ENCODE results near the gene PNMA1. TPM values are rescaled to one million over a fixed set of nuclear protein-coding genes. Genes with fewer than 3 reads are reported as not detected.
A peak's percentile ranks its signal among the peaks of the same experiment; 100 is the strongest.

Gene PNMA1, protein sequence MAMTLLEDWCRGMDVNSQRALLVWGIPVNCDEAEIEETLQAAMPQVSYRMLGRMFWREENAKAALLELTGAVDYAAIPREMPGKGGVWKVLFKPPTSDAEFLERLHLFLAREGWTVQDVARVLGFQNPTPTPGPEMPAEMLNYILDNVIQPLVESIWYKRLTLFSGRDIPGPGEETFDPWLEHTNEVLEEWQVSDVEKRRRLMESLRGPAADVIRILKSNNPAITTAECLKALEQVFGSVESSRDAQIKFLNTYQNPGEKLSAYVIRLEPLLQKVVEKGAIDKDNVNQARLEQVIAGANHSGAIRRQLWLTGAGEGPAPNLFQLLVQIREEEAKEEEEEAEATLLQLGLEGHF
- 42.4 TPM for polyA plus RNA-seq (2013, experiment 1 of 2)
- polyA plus RNA-seq (2013, experiment 2 of 2), result 43.4 TPM

GRCh38 chr14:73713803-73714655 is at the start of gene PNMA1:
PNMA1 (minus strand) TSS chr14:73714384; CDS start chr14:73713639, 745 bp downstream.
- H3K9me3 ChIP-seq (ENCODE audit: insufficient read depth, low read depth, low read length), result no peaks in the 10 kb centered on the region
- H3K36me3 ChIP-seq (ENCODE audit: insufficient read depth, low read length), result no peaks in the 10 kb centered on the region
- peak within 1 kb of the TSS; percentile 92 for H3K9ac ChIP-seq (ENCODE audit: low read depth, low read length)
- peak within 1 kb of the TSS; percentile 75 for H3K4me3 ChIP-seq (ENCODE audit: low read length)
- peaks cover 27% of the 10 kb centered on the region; the same call in 1 of the 2 replicates for H3K4me1 ChIP-seq (ENCODE audit: insufficient read depth, low read length)
- peaks cover 16% of the 10 kb centered on the region; the same call in 1 of the 2 replicates for H3K27me3 ChIP-seq (ENCODE audit: insufficient read depth, low read length)
- H3K27ac ChIP-seq (ENCODE audit: low read depth, low read length), result peak within 1 kb of the TSS; percentile 88
- WGBS, result under 1% methylated on average over 112 of the region's 113 CpGs

- no peak overlapping the region for H3K9ac ChIP-seq (ENCODE audit: low read depth, low read length)
- no peaks in the 10 kb centered on the region for H3K36me3 ChIP-seq (ENCODE audit: insufficient read depth, low read length)
- H3K27ac ChIP-seq (ENCODE audit: low read depth, low read length), result no peak overlapping the region
- 50% methylated on average over 2 of the region's 3 CpGs for WGBS
- H3K4me1 ChIP-seq (ENCODE audit: insufficient read depth, low read length), result peaks cover 9% of the 10 kb centered on the region; the same call in 1 of the 2 replicates
- no peak overlapping the region for H3K4me3 ChIP-seq (ENCODE audit: low read length)
- H3K9me3 ChIP-seq (ENCODE audit: insufficient read depth, low read depth, low read length), result no peaks in the 10 kb centered on the region
- peaks cover 35% of the 10 kb centered on the region for H3K27me3 ChIP-seq (ENCODE audit: insufficient read depth, low read length)
Measured at GRCh38 chr14:73763396-73763795, 49.2 kb upstream of the PNMA1 start.

DNA sequence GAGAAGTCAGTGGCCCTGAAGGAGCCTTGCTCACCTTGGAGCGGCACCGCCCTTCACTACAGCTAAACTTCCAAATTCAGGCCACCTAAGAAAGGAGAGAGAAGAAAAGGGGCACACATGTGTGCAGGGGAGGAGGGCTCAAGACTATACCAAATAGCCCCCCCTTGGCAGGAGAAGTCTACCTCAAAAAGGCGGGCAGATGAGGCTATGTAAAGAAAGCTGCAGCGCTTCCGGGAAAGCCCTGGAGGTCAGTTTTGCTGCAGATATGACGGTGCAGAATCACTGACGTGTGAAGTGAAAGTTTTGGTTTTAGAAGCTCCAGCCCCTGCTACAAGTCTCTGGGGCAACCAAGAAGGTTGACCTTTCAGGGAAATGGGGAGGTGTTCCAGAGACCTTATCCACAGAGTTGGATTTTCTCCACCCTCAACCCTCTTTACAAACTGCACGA is 48.2 kb upstream of the PNMA1 start:
- Histone ChIP-seq H3K9me3 (ENCODE audit: insufficient read depth, low read depth, low read length) (no peaks in the 10 kb centered on the region), H3K9ac (ENCODE audit: low read depth, low read length) (no peak overlapping the region), H3K4me3 (ENCODE audit: low read length) (no peak overlapping the region), H3K36me3 (ENCODE audit: insufficient read depth, low read length) (no peaks in the 10 kb centered on the region), H3K4me1 (ENCODE audit: insufficient read depth, low read length) (peaks cover 15% of the 10 kb centered on the region; the same call in 1 of the 2 replicates), H3K27ac (ENCODE audit: low read depth, low read length) (no peak overlapping the region), H3K27me3 (ENCODE audit: insufficient read depth, low read length) (peaks cover 35% of the 10 kb centered on the region)
- 82% methylated on average over 6 of the region's 8 CpGs for WGBS

DNA sequence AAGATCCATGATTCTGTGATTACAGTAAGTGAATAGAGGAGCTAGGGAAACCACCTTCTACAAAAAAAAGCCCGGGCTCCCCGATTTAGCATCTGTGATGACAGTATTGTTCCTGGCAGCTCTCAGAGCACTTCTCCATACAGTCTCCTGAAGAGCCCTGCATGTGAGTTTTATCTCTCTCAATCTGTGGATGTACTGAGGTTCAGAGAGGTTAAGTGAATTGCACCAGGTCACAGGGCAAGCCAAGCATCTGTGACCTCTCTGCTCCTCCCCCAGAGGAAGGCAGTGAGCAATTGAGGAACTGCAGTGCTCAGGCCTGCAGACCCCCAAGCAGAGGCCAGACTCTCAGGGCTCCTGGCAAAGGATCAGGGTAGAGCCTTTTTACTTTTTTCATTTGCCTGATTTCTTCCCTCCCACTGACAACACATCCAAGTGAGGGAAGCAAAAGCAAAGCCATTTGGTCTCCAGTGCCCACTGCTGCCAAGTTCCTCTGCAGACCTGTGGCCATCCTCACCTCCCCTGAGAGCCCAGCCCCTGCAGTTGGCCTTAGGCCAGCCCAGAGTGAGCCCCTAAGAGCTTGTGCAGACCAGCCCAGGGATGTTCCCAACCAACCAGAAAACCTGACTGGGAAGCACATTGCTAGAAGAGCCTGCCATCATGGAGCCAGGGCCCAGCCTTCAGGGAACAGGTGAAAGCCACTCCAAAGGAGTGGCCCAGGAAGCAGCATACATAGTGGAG is 47.6 kb upstream of the PNMA1 start:
- no peaks in the 10 kb centered on the region for H3K36me3 ChIP-seq (ENCODE audit: insufficient read depth, low read length)
- peaks cover 35% of the 10 kb centered on the region for H3K27me3 ChIP-seq (ENCODE audit: insufficient read depth, low read length)
- no peaks in the 10 kb centered on the region for H3K9me3 ChIP-seq (ENCODE audit: insufficient read depth, low read depth, low read length)
- WGBS, result 69% methylated on average over 2 of the region's 2 CpGs
- H3K27ac ChIP-seq (ENCODE audit: low read depth, low read length), result no peak overlapping the region
- H3K4me1 ChIP-seq (ENCODE audit: insufficient read depth, low read length), result peaks cover 15% of the 10 kb centered on the region; the same call in 1 of the 2 replicates
- no peak overlapping the region for H3K9ac ChIP-seq (ENCODE audit: low read depth, low read length)
- no peak overlapping the region for H3K4me3 ChIP-seq (ENCODE audit: low read length)

GRCh38 chr14:73760598-73761586 is 46.7 kb upstream of the PNMA1 start:
- Histone ChIP-seq H3K4me3 (ENCODE audit: low read length) (peak overlapping the region; percentile 78), H3K27me3 (ENCODE audit: insufficient read depth, low read length) (peaks cover 35% of the 10 kb centered on the region), H3K36me3 (ENCODE audit: insufficient read depth, low read length) (no peaks in the 10 kb centered on the region), H3K9ac (ENCODE audit: low read depth, low read length) (peak overlapping the region; percentile 74), H3K9me3 (ENCODE audit: insufficient read depth, low read depth, low read length) (no peaks in the 10 kb centered on the region), H3K27ac (ENCODE audit: low read depth, low read length) (peak overlapping the region; percentile 90), H3K4me1 (ENCODE audit: insufficient read depth, low read length) (peaks cover 22% of the 10 kb centered on the region; the same call in 1 of the 2 replicates)
- 48% methylated on average over 13 of the region's 13 CpGs for WGBS

GRCh38 chr14:73759714-73760597 is 45.8 kb upstream of the PNMA1 start:
- under 1% methylated on average over 93 of the region's 93 CpGs for WGBS
- Histone ChIP-seq H3K9me3 (ENCODE audit: insufficient read depth, low read depth, low read length) (no peaks in the 10 kb centered on the region), H3K36me3 (ENCODE audit: insufficient read depth, low read length) (no peaks in the 10 kb centered on the region), H3K27me3 (ENCODE audit: insufficient read depth, low read length) (peaks cover 35% of the 10 kb centered on the region), H3K4me3 (ENCODE audit: low read length) (peak overlapping the region; percentile 78), H3K4me1 (ENCODE audit: insufficient read depth, low read length) (peaks cover 30% of the 10 kb centered on the region), H3K27ac (ENCODE audit: low read depth, low read length) (peak overlapping the region; percentile 90), H3K9ac (ENCODE audit: low read depth, low read length) (peak overlapping the region; percentile 79)

DNA sequence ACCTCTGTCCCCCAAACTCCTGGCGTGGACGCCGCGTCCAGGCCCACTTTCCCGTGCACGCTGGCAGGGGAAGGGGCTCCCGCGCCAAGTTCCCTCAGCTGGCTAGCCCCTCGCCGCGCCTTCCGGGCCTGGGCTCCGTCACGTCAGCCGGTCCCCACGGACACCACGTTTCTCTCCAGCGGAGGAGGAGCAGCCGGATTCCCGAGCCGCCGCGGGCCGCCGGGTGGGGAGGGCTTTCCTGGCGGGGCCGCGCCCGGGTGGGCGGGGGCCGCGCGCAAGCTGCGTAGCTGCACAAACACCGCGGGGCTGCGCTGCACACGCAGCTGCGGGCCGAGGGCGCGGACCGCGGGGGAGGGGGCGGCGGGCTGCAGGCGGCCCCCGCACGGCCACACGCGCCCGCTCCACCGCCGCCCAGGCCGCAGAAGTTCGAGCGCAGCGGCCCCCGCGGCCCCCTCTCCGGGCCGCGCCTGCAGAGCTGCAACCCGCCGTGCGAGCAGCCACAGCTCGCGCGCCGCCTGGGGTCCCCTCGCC is 45.1 kb upstream of the PNMA1 start:
- H3K27ac ChIP-seq (ENCODE audit: low read depth, low read length), result peak overlapping the region; percentile 90; the same call in 1 of the 2 replicates
- H3K4me1 ChIP-seq (ENCODE audit: insufficient read depth, low read length), result peaks cover 30% of the 10 kb centered on the region
- no peaks in the 10 kb centered on the region for H3K36me3 ChIP-seq (ENCODE audit: insufficient read depth, low read length)
- WGBS, result under 1% methylated on average over 71 of the region's 71 CpGs
- H3K27me3 ChIP-seq (ENCODE audit: insufficient read depth, low read length), result peaks cover 35% of the 10 kb centered on the region
- peak overlapping the region; percentile 79; the same call in 1 of the 2 replicates for H3K9ac ChIP-seq (ENCODE audit: low read depth, low read length)
- H3K9me3 ChIP-seq (ENCODE audit: insufficient read depth, low read depth, low read length), result no peaks in the 10 kb centered on the region
- peak overlapping the region; percentile 78 for H3K4me3 ChIP-seq (ENCODE audit: low read length)

- Histone ChIP-seq H3K9ac (ENCODE audit: low read depth, low read length) (peak overlapping the region; percentile 79; the same call in 1 of the 2 replicates), H3K9me3 (ENCODE audit: insufficient read depth, low read depth, low read length) (no peaks in the 10 kb centered on the region), H3K27ac (ENCODE audit: low read depth, low read length) (no peak overlapping the region), H3K4me1 (ENCODE audit: insufficient read depth, low read length) (peaks cover 32% of the 10 kb centered on the region), H3K4me3 (ENCODE audit: low read length) (peak overlapping the region; percentile 78), H3K36me3 (ENCODE audit: insufficient read depth, low read length) (no peaks in the 10 kb centered on the region), H3K27me3 (ENCODE audit: insufficient read depth, low read length) (peaks cover 33% of the 10 kb centered on the region)
- WGBS, result 2% methylated on average over 49 of the region's 49 CpGs
Measured at GRCh38 chr14:73758392-73759182, 44.4 kb upstream of the PNMA1 start.

All from HUES64 (cell line).